OCI-LY1 (cell line): ENCODE results near the gene WDR13.

Experiments used
- H2AFZ ChIP-seq: fragments of 200-600 bp; sonication (generic), shearing (Covaris generic); 2 replicates; pipeline ENCODE4 v1.6.0; 2014; ENCODE audit warnings: antibody characterized with exemption, mild to moderate bottlenecking, low read length
- H3F3A ChIP-seq: fragments of 200-600 bp; sonication (generic), shearing (Covaris generic); 2 replicates; pipeline ENCODE4 v1.6.0; 2014; ENCODE audit warnings: mild to moderate bottlenecking, antibody characterized with exemption, low read length, moderate library complexity; ENCODE audit not compliant: insufficient read depth
- H3K27ac ChIP-seq: fragments of 200-600 bp; sonication (generic); 2 replicates; pipeline ENCODE4 v1.5.1; 2014; ENCODE audit warnings: low read length, mixed run types, mild to moderate bottlenecking, low read depth; ENCODE audit not compliant: poor library complexity, severe bottlenecking
- H3K27me3 ChIP-seq: fragments of 200-600 bp; sonication (generic); 2 replicates; pipeline ENCODE4 v1.6.0; 2014; ENCODE audit warnings: antibody characterized with exemption, mild to moderate bottlenecking, low read length, moderate library complexity; ENCODE audit not compliant: insufficient read depth
- H3K36me3 ChIP-seq: fragments of 200-600 bp; sonication (generic); 2 replicates; pipeline ENCODE4 v1.6.1; 2014; ENCODE audit warnings: mild to moderate bottlenecking, antibody characterized with exemption, low read length, moderate library complexity, mixed read lengths; ENCODE audit not compliant: insufficient read depth
- H3K4me1 ChIP-seq: fragments of 200-600 bp; sonication (generic); 2 replicates; pipeline ENCODE4 v1.5.1; 2014; ENCODE audit warnings: mild to moderate bottlenecking, low read length, moderate library complexity; ENCODE audit not compliant: insufficient read depth, severe bottlenecking
- H3K4me2 ChIP-seq: fragments of 200-600 bp; sonication (generic), shearing (Covaris generic); 2 replicates; pipeline ENCODE4 v1.6.1; 2014; ENCODE audit warnings: low read length
- H3K4me3 ChIP-seq: fragments of 200-600 bp; sonication (generic); 2 replicates; pipeline ENCODE4 v1.5.1; 2014; ENCODE audit warnings: low read length, low read depth, mild to moderate bottlenecking, mixed read lengths; ENCODE audit not compliant: poor library complexity, severe bottlenecking
- H3K79me2 ChIP-seq: fragments of 200-600 bp; shearing (Covaris generic); 2 replicates; pipeline ENCODE4 v1.6.1; 2016; ENCODE audit warnings: mixed run types, low read length, mixed read lengths; ENCODE audit not compliant: insufficient read depth
- H3K9ac ChIP-seq: fragments of 200-600 bp; sonication (generic), shearing (Covaris generic); 2 replicates; pipeline ENCODE4 v1.6.1; 2014; ENCODE audit warnings: mild to moderate bottlenecking, low read length, mixed read lengths
- H3K9me2 ChIP-seq: fragments of 200-600 bp; sonication (generic), shearing (Covaris generic); 2 replicates; pipeline ENCODE4 v1.6.1; 2014; ENCODE audit warnings: low read depth, mild to moderate bottlenecking, low read length, mixed read lengths
- H3K9me3 ChIP-seq: fragments of 200-600 bp; shearing (Covaris generic); 2 replicates; pipeline ENCODE4 v1.6.1; 2014; ENCODE audit warnings: low read length, mixed read lengths
- H4K20me1 ChIP-seq: fragments of 200-600 bp; sonication (generic), shearing (Covaris generic); 2 replicates; pipeline ENCODE4 v1.6.0; 2016; ENCODE audit warnings: mild to moderate bottlenecking, low read length; ENCODE audit not compliant: insufficient read depth
- CTCF ChIP-seq: fragments of 200-600 bp; sonication (generic), shearing (Covaris generic); IDR thresholded peaks from 2 replicates; pipeline ENCODE4 v1.5.1; 2017; ENCODE audit warnings: mild to moderate bottlenecking, antibody characterized with exemption, low read length, moderate library complexity, mixed read lengths
- EZH2 ChIP-seq: fragments of 200-600 bp; sonication (generic), shearing (Covaris generic); IDR thresholded peaks from 2 replicates; pipeline ENCODE4 v1.8.0; 2017; ENCODE audit warnings: borderline replicate concordance, mixed run types, mild to moderate bottlenecking, antibody characterized with exemption, low read length, moderate library complexity, mixed read lengths

WDR13 gene

DNA sequence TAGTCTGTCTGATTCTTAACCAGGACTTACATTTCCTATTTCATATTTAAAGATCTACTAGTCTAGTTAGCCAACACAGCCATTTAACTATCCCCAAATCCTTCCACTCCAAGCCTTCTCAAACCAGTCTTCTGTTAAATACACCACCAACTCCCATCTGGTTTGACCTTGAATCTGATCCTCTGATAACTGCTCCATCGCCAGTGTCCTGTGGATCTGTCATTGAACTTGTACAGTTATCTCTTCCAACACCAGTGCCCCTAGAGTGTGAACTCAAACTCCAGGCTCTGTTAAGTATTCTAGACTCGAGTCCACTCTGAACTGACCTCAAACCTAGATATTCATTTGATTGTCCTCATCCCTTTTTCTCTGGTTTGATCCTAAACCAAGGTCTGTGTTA, 14.4 kb downstream of the WDR13 start:
- H3F3A ChIP-seq = no peaks in the 10 kb centered on the region
- no peaks in the 10 kb centered on the region for H3K79me2 ChIP-seq
- H3K4me3 ChIP-seq = no peak overlapping the region
- no peaks in the 10 kb centered on the region for H3K4me1 ChIP-seq
- H3K4me2 ChIP-seq = no peak overlapping the region
- H3K27ac ChIP-seq = no peak overlapping the region
- no peaks in the 10 kb centered on the region for H3K9me3 ChIP-seq
- H3K9ac ChIP-seq = no peak overlapping the region
- H4K20me1 ChIP-seq = no peaks in the 10 kb centered on the region
- no peaks in the 10 kb centered on the region for H3K36me3 ChIP-seq
- H2AFZ ChIP-seq = no peak overlapping the region
- H3K9me2 ChIP-seq = no peaks in the 10 kb centered on the region
- H3K27me3 ChIP-seq = no peaks in the 10 kb centered on the region
- TF ChIP-seq EZH2 (no peak), CTCF (no peak)

DNA sequence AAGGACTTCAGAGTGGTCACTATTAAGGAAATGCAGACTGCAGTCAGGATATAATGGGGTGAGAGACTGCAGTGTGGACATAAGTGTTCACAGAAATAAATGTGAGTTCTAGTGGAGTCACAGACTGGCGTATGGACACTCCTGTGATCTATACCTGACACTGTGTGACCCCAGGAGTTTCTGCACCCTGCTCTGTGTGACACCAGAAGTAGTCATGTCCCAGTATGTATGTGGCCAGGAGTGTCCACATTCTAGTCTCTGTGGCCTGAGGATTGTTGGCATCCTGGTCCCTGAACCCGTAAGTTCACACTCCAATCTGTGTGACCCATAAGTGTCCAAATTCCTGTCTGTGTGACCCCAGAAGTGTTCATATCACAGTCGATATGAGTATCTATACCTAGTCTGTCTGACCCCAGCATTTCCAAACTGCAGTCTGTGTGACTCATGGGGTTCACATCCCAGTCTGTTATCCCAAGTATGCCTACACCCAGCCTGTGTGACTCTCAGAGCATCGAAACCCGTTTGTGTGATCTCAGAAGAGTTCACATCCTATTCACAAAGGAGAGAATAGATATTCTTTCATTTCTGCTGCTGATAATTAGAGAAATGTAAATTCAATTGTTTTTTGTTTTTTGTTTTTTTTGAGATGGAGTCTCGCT, 16.3 kb downstream of the WDR13 start:
- H2AFZ ChIP-seq = no peak overlapping the region
- no peak for TF ChIP-seq CTCF
- no peak for TF ChIP-seq EZH2
- H4K20me1 ChIP-seq = no peaks in the 10 kb centered on the region
- H3K9ac ChIP-seq = no peak overlapping the region
- H3K4me1 ChIP-seq = no peaks in the 10 kb centered on the region
- no peaks in the 10 kb centered on the region for H3K9me3 ChIP-seq
- no peaks in the 10 kb centered on the region for H3K79me2 ChIP-seq
- H3K4me3 ChIP-seq = no peak overlapping the region
- no peaks in the 10 kb centered on the region for H3K27me3 ChIP-seq
- H3F3A ChIP-seq = no peaks in the 10 kb centered on the region
- no peak overlapping the region for H3K27ac ChIP-seq
- H3K36me3 ChIP-seq = no peaks in the 10 kb centered on the region
- H3K4me2 ChIP-seq = no peak overlapping the region
- H3K9me2 ChIP-seq = no peaks in the 10 kb centered on the region

GRCh38 chrX:48616576-48616975, 19.3 kb downstream of the WDR13 start:
- H3K27me3 ChIP-seq = no peaks in the 10 kb centered on the region
- H3K4me2 ChIP-seq = no peak overlapping the region
- H3K9me2 ChIP-seq = no peaks in the 10 kb centered on the region
- no peak overlapping the region for H3K9ac ChIP-seq
- H4K20me1 ChIP-seq = no peaks in the 10 kb centered on the region
- no peak overlapping the region for H3K27ac ChIP-seq
- H3F3A ChIP-seq = no peaks in the 10 kb centered on the region
- no peaks in the 10 kb centered on the region for H3K9me3 ChIP-seq
- no peak overlapping the region for H3K4me3 ChIP-seq
- no peak overlapping the region for H2AFZ ChIP-seq
- no peaks in the 10 kb centered on the region for H3K79me2 ChIP-seq
- no peaks in the 10 kb centered on the region for H3K4me1 ChIP-seq
- TF ChIP-seq EZH2 (no peak), CTCF (no peak)
- H3K36me3 ChIP-seq = no peaks in the 10 kb centered on the region
